Neural progenitor cell (in vitro differentiated cells): ENCODE data around the gene SOBP.

ENCODE experiments used
- EZH2 ChIP-seq: fragments of 200-600 bp; sonication (generic); IDR thresholded peaks from 2 replicates; pipeline ENCODE4 v1.6.1; 2017; ENCODE audit warnings: antibody characterized with exemption, mild to moderate bottlenecking, moderate library complexity
- TF ChIP-seq, protein P1 (sequence below): fragments of 200-600 bp; sonication (generic); IDR thresholded peaks from 2 replicates; pipeline ENCODE4 v1.5.1; 2017; ENCODE audit warnings: antibody characterized with exemption, mild to moderate bottlenecking

DNA sequence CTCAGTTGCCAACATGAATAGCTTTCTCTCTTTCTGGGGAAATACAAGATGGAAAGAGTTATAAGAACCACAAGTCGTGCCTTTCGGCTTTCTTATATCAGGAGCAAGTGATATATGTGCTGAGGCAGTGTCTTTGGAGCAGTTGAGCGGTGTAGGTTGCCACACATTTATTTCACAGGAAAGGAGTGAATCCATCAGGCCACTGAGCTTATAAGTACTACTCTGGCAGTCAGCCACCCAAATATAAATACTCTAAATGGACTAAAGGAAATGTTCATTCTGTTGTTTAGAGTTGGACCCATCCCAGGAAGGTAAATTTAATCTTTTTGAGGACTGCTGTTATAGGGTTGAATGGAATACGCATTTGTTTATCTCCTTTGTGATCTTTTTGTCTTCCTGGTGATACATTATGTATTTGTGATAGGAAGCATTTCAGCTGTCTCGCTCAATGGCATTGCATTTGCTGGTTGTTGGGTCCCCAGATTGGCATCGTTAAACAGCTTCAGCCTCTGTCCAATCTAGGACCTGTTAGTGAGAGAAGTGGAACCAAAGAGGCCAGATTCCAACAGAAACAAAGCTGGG lies 139.7 kb downstream of the SOBP start:
- TF ChIP-seq, protein P1, sequence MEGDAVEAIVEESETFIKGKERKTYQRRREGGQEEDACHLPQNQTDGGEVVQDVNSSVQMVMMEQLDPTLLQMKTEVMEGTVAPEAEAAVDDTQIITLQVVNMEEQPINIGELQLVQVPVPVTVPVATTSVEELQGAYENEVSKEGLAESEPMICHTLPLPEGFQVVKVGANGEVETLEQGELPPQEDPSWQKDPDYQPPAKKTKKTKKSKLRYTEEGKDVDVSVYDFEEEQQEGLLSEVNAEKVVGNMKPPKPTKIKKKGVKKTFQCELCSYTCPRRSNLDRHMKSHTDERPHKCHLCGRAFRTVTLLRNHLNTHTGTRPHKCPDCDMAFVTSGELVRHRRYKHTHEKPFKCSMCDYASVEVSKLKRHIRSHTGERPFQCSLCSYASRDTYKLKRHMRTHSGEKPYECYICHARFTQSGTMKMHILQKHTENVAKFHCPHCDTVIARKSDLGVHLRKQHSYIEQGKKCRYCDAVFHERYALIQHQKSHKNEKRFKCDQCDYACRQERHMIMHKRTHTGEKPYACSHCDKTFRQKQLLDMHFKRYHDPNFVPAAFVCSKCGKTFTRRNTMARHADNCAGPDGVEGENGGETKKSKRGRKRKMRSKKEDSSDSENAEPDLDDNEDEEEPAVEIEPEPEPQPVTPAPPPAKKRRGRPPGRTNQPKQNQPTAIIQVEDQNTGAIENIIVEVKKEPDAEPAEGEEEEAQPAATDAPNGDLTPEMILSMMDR: no peak
- no peak for TF ChIP-seq EZH2
